H1 (cell line): ENCODE measurements around the gene S100A6.

ENCODE experiments used
- CBX5 ChIP-seq: fragments of 300-800, 300-1000 bp; sonication (generic); IDR thresholded peaks from 2 replicates; pipeline ENCODE4 v1.7.1; 2016; ENCODE audit warnings: antibody characterized with exemption, low read length, low read depth
- CHD1 ChIP-seq: IDR thresholded peaks from 2 replicates; pipeline ENCODE4 v1.6.1; 2012; ENCODE audit warnings: low read depth, low read length, improper control_type of control experiment
- CTCF ChIP-seq, 3 experiments: IDR thresholded peaks; 1 replicate in 2 of 3; 2 replicates in 1 of 3; pipeline versions ENCODE4 v1.5.1 to v1.6.1; 2011; ENCODE audit warnings: low read length in 3 of 3, mild to moderate bottlenecking in 3 of 3, inconsistent platforms in 2 of 3, low read depth in 1 of 3, moderate library complexity in 1 of 3; ENCODE audit not compliant: insufficient read depth in 1 of 3; ENCODE audit errors: control extremely low read depth in 1 of 3
- EP300 ChIP-seq, 2 experiments: IDR thresholded peaks; 1 replicate in 1 of 2; 2 replicates in 1 of 2; pipeline ENCODE4 v1.6.1; 2011 to 2012; ENCODE audit warnings: low read depth in 2 of 2, low read length in 2 of 2, mild to moderate bottlenecking in 2 of 2, borderline replicate concordance in 1 of 2, inconsistent platforms in 1 of 2, moderate library complexity in 1 of 2
- EZH2 ChIP-seq: fragments of 200-600 bp; sonication (generic); IDR thresholded peaks from 2 replicates; pipeline ENCODE4 v1.7.1; 2012; ENCODE audit warnings: low read depth, mild to moderate bottlenecking, moderate library complexity, low read length, inconsistent platforms; ENCODE audit not compliant: severe bottlenecking
- GABPA ChIP-seq: IDR thresholded peaks from 2 replicates; pipeline ENCODE4 v1.6.1; 2011; ENCODE audit warnings: mild to moderate bottlenecking, low read length, moderate library complexity, borderline replicate concordance; ENCODE audit not compliant: insufficient read depth
- MAX ChIP-seq: IDR thresholded peaks from 2 replicates; pipeline ENCODE4 v1.6.1; 2012; ENCODE audit warnings: inconsistent platforms
- NRF1 ChIP-seq: IDR thresholded peaks from 2 replicates; pipeline ENCODE4 v1.6.1; 2011; ENCODE audit warnings: mild to moderate bottlenecking, low read depth, low read length, improper control_type of control experiment
- RFX5 ChIP-seq: IDR thresholded peaks from 2 replicates; pipeline ENCODE4 v1.6.1; 2011; ENCODE audit warnings: low read depth, low read length, improper control_type of control experiment, borderline replicate concordance
- SIN3A ChIP-seq, 2 experiments: IDR thresholded peaks in 1 of 2; conservative IDR thresholded peaks in 1 of 2; 2 replicates each; pipeline ENCODE4 v1.6.1; 2011 to 2012; ENCODE audit warnings: low read length in 2 of 2, improper control_type of control experiment in 1 of 2, low read depth in 1 of 2, mild to moderate bottlenecking in 1 of 2
- TAF1 ChIP-seq: IDR thresholded peaks from 2 replicates; pipeline ENCODE4 v1.6.1; 2011; ENCODE audit warnings: mild to moderate bottlenecking, low read depth, low read length
- YY1 ChIP-seq: IDR thresholded peaks from 2 replicates; pipeline ENCODE4 v1.6.1; 2011; ENCODE audit warnings: low read depth, mild to moderate bottlenecking, low read length

- TF ChIP-seq SIN3A (conservative IDR thresholded peaks at IDR 0.05 in 1 of 2, IDR thresholded peaks at IDR 0.05 in 1 of 2; ENCODE audit: low read depth in 1 of 2, low read length in 2 of 2) = no peak
- TF ChIP-seq NRF1 = no peak
- TF ChIP-seq MAX = no peak
- TF ChIP-seq EZH2 = no peak
- TF ChIP-seq CTCF (IDR thresholded peaks at IDR 0.05; ENCODE audit: control extremely low read depth in 1 of 3, insufficient read depth in 1 of 3, low read depth in 1 of 3, low read length in 3 of 3) = no peak
- no peak for TF ChIP-seq GABPA
- TF ChIP-seq RFX5 = no peak
- TF ChIP-seq CBX5 = no peak
- TF ChIP-seq TAF1 = no peak
- TF ChIP-seq YY1 = no peak
- no peak for TF ChIP-seq EP300 (IDR thresholded peaks at IDR 0.05; ENCODE audit: borderline replicate concordance in 1 of 2, low read depth in 2 of 2, low read length in 2 of 2)
- TF ChIP-seq CHD1 = no peak
These were observed 41.8 kb upstream of the S100A6 start for GRCh38 chr1:153577624-153578051.
